ENCODE results near the gene PIK3R6. TPM values are rescaled to one million over a fixed set of nuclear protein-coding genes. Genes with fewer than 3 reads are reported as not detected.

Gene PIK3R6
- total RNA-seq, 2 donors from 2014 or later: 2.1 to 2.5 TPM

GRCh38 chr17:8847891-8848290 is 19.6 kb downstream of the PIK3R6 start:
- peak; percentile 26 for DNase-seq
- no peak overlapping the region for H3K27ac Mint-ChIP-seq
- Histone ChIP-seq H3K9me3 (ENCODE audit: control insufficient read depth, low read length) (no peaks in the 10 kb centered on the region), H3K4me1 (ENCODE audit: control insufficient read depth, insufficient read depth, low read length) (peaks cover 2% of the 10 kb centered on the region), H3K27ac (ENCODE audit: low read depth, low read length) (no peak overlapping the region), H3K27me3 (ENCODE audit: control insufficient read depth, insufficient read depth, low read length, poor library complexity, severe bottlenecking) (no peaks in the 10 kb centered on the region), H3K36me3 (ENCODE audit: control insufficient read depth, insufficient read depth, low read length) (no peaks in the 10 kb centered on the region), H3K9ac (ENCODE audit: extremely low read depth, low read length, poor library complexity, severe bottlenecking) (no peak overlapping the region), H3K4me3 (ENCODE audit: low read length) (no peak overlapping the region)
- H3K4me1 Mint-ChIP-seq: peaks cover 9% of the 10 kb centered on the region
- no peaks in the 10 kb centered on the region for H3K27me3 Mint-ChIP-seq (ENCODE audit: insufficient read depth)
- WGBS, 2 experiments (ENCODE audit: insufficient coverage in 1 of 2, insufficient read length in 1 of 2): 93 to 100% methylated on average over 2 of the region's 2 CpGs
- no peak overlapping the region for H3K4me3 Mint-ChIP-seq
- H3K9me3 Mint-ChIP-seq: no peaks in the 10 kb centered on the region
- TF ChIP-seq CTCF (conservative IDR thresholded peaks at IDR 0.05): no peak
- H3K36me3 Mint-ChIP-seq (ENCODE audit: low read depth): peaks cover 2% of the 10 kb centered on the region

GRCh38 chr17:8846768-8847211 is 20.7 kb downstream of the PIK3R6 start:
- no peak for TF ChIP-seq CTCF (conservative IDR thresholded peaks at IDR 0.05)
- Histone ChIP-seq H3K36me3 (ENCODE audit: control insufficient read depth, insufficient read depth, low read length) (no peaks in the 10 kb centered on the region), H3K27ac (ENCODE audit: low read depth, low read length) (no peak overlapping the region), H3K9ac (ENCODE audit: extremely low read depth, low read length, poor library complexity, severe bottlenecking) (no peak overlapping the region), H3K27me3 (ENCODE audit: control insufficient read depth, insufficient read depth, low read length, poor library complexity, severe bottlenecking) (no peaks in the 10 kb centered on the region), H3K4me3 (ENCODE audit: low read length) (no peak overlapping the region), H3K4me1 (ENCODE audit: control insufficient read depth, insufficient read depth, low read length) (peaks cover 2% of the 10 kb centered on the region), H3K9me3 (ENCODE audit: control insufficient read depth, low read length) (no peaks in the 10 kb centered on the region)
- peaks cover 9% of the 10 kb centered on the region for H3K4me1 Mint-ChIP-seq
- no peaks in the 10 kb centered on the region for H3K9me3 Mint-ChIP-seq
- no peak overlapping the region for H3K4me3 Mint-ChIP-seq
- H3K27me3 Mint-ChIP-seq (ENCODE audit: insufficient read depth): no peaks in the 10 kb centered on the region
- peak; percentile 88 for DNase-seq
- H3K27ac Mint-ChIP-seq: peak overlapping the region; percentile 57
- H3K36me3 Mint-ChIP-seq (ENCODE audit: low read depth): peaks cover 2% of the 10 kb centered on the region

- H3K4me1 ChIP-seq (ENCODE audit: control insufficient read depth, insufficient read depth, low read length): peaks cover 2% of the 10 kb centered on the region
- peaks cover 6% of the 10 kb centered on the region for H3K4me1 Mint-ChIP-seq
- H3K27ac ChIP-seq (ENCODE audit: low read depth, low read length): no peak overlapping the region
- H3K36me3 Mint-ChIP-seq (ENCODE audit: low read depth): peaks cover 5% of the 10 kb centered on the region
- no peaks in the 10 kb centered on the region for H3K36me3 ChIP-seq (ENCODE audit: control insufficient read depth, insufficient read depth, low read length)
- no peaks in the 10 kb centered on the region for H3K27me3 Mint-ChIP-seq (ENCODE audit: insufficient read depth)
- no peak overlapping the region for H3K4me3 Mint-ChIP-seq
- peaks cover 6% of the 10 kb centered on the region for H3K9me3 ChIP-seq (ENCODE audit: control insufficient read depth, low read length)
- TF ChIP-seq CTCF (conservative IDR thresholded peaks at IDR 0.05): no peak
- H3K9ac ChIP-seq (ENCODE audit: extremely low read depth, low read length, poor library complexity, severe bottlenecking): no peak overlapping the region
- H3K9me3 Mint-ChIP-seq: no peaks in the 10 kb centered on the region
- DNase-seq: no peak
- WGBS, 2 experiments (ENCODE audit: insufficient coverage in 1 of 2, insufficient read length in 1 of 2): 88 to 93% methylated on average over 3 to 8 of the region's 9 CpGs
- no peak overlapping the region for H3K27ac Mint-ChIP-seq
- no peak overlapping the region for H3K4me3 ChIP-seq (ENCODE audit: low read length)
- H3K27me3 ChIP-seq (ENCODE audit: control insufficient read depth, insufficient read depth, low read length, poor library complexity, severe bottlenecking): no peaks in the 10 kb centered on the region
Measured at GRCh38 chr17:8844229-8845218, 22.9 kb downstream of the PIK3R6 start.
